Esophagus squamous epithelium (tissue), 4 donors: Measurements from ENCODE around the gene NNT.

Source experiments
- CTCF ChIP-seq, 6 experiments: fragments of 450-650 bp in 4 of 6; fragments of 200-600 bp in 2 of 6; sonication (generic) in 2 of 6; IDR thresholded peaks; one replicate each; pipeline ENCODE4 v1.5.1; 2016 to 2019; ENCODE audit warnings: antibody characterized with exemption in 6 of 6, mild to moderate bottlenecking in 4 of 6, moderate library complexity in 4 of 6
- POLR2A ChIP-seq, 4 donors: fragments of 450-650 bp; IDR thresholded peaks; one replicate each; pipeline ENCODE4 v1.6.1; 2017; ENCODE audit warnings: antibody characterized with exemption in 4 of 4, mild to moderate bottlenecking in 4 of 4, moderate library complexity in 3 of 4

GRCh38 chr5:43602461-43603343 is at the start of gene NNT:
- TF ChIP-seq CTCF (IDR thresholded peaks at IDR 0.05) (no peak), POLR2A (IDR thresholded peaks at IDR 0.05) (peak in 2 of 4 donors; percentile 21 to 34)
